ENCODE results near the gene TCF25.
"Not testable (repeated sequence)": the region's sequence is repeated elsewhere in the genome, so short reads cannot be mapped to it uniquely, and the experiment has no call there.

The TCF25 gene

GRCh38 chr16:89918453-89919347 is 45.3 kb downstream of the TCF25 start, which contains the start of gene MC1R:
MC1R (plus strand) TSS chr16:89918862; CDS start chr16:89919259, 397 bp downstream.
- in situ Hi-C loops (cut with HindIII; ENCODE audit: low sequenced_read_pairs): no loop called here

DNA sequence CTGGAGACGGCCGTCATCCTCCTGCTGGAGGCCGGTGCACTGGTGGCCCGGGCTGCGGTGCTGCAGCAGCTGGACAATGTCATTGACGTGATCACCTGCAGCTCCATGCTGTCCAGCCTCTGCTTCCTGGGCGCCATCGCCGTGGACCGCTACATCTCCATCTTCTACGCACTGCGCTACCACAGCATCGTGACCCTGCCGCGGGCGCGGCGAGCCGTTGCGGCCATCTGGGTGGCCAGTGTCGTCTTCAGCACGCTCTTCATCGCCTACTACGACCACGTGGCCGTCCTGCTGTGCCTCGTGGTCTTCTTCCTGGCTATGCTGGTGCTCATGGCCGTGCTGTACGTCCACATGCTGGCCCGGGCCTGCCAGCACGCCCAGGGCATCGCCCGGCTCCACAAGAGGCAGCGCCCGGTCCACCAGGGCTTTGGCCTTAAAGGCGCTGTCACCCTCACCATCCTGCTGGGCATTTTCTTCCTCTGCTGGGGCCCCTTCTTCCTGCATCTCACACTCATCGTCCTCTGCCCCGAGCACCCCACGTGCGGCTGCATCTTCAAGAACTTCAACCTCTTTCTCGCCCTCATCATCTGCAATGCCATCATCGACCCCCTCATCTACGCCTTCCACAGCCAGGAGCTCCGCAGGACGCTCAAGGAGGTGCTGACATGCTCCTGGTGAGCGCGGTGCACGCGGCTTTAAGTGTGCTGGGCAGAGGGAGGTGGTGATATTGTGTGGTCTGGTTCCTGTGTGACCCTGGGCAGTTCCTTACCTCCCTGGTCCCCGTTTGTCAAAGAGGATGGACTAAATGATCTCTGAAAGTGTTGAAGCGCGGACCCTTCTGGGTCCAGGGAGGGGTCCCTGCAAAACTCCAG is 46.4 kb downstream of the TCF25 start:
- in situ Hi-C loops (cut with HindIII; ENCODE audit: low sequenced_read_pairs): loop anchor here (10.0 kb wide), 1 partner anchor 65 kb away; no protein-coding TSS in a partner anchor

DNA sequence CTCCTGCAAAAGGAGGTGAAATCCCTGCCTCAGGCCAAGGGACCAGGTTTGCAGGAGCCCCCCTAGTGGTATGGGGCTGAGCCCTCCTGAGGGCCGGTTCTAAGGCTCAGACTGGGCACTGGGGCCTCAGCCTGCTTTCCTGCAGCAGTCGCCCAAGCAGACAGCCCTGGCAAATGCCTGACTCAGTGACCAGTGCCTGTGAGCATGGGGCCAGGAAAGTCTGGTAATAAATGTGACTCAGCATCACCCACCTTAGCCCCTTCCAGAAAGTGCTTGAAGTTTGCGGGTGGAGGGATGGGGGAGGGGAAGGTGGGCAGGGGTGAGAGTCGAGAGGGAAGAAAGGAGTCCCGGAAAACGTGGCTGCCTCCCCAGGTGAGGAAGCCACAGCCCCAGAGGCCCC is 47.3 kb downstream of the TCF25 start:
- in situ Hi-C loops (cut with HindIII; ENCODE audit: low sequenced_read_pairs): loop anchor here (10.0 kb wide), 1 partner anchor 64 kb away; no protein-coding TSS in a partner anchor

- in situ Hi-C loops (cut with HindIII; ENCODE audit: low sequenced_read_pairs): loop anchor here (10.0 kb wide), 1 partner anchor 64 kb away; no protein-coding TSS in a partner anchor
Observed at GRCh38 chr16:89921131-89921701, 47.8 kb downstream of the TCF25 start.

DNA sequence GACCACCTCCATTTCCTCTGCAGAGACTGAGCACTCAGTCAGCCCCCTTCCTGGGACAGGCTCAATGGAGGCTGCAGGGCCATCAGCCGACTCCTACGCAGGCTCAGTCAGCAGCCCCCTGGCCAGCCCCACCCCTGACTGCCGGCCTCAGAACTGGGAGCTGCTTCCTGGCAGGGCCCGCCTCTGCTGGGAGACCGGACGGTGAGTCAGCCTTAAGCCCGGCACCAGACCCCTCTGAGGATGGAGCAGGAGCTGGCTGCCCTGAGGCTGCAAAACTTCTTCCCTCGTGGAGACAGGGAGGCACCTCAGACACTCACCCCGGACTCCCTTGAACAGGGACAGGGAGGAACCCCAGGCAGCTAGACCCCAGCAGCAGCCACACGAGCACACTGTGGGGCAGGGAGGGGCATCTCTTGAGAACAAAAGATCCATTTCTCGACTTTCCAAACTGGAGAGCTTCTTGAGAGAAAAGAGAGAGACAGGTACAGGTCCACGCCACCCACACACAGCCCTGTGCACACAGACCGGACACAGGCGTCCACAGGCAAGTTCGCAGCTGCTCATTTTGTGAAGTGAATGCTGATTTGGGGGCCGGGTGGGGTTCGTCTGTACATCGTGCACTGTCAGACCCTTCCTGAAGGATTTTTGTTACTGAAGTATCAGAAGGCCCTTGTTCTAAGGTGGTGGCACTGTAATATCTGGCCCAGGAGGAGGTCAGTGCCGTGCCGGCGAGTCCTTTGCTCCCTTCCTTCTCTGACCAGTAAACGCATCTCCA is 48.5 kb downstream of the TCF25 start:
- in situ Hi-C loops (cut with HindIII; ENCODE audit: low sequenced_read_pairs): loop anchor here (10.0 kb wide), 1 partner anchor 63 kb away; no protein-coding TSS in a partner anchor

DNA sequence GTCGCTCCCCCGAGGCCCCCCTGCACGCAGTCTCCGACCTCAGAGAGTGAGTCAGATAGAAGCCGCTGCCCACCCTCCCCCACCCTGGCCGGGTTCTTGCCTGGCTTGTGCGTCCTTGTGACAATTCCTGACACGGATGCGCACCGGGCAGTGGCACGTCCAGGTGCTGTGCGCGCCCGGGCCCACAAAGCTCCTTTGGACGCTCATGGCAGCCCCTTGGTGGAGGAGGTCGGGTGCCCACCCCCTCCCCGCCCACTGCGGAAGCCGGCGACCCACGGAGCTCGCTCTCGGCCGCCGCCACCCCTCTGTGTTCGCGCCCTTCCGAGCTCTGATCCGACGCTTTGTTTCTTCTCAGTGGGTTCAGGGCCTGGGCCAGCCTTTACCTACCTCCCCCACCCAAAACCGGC is 49.1 kb downstream of the TCF25 start:
- in situ Hi-C loops (cut with HindIII; ENCODE audit: low sequenced_read_pairs): loop anchor here (10.0 kb wide), 1 partner anchor 62 kb away; no protein-coding TSS in a partner anchor

GRCh38 chr16:89922884-89923639 is 49.7 kb downstream of the TCF25 start, which contains the start of gene TUBB3:
TUBB3 (plus strand) TSS chr16:89923342; CDS start chr16:89923402, 60 bp downstream.
- in situ Hi-C loops (cut with HindIII; ENCODE audit: low sequenced_read_pairs): loop anchor here (10.0 kb wide), 1 partner anchor 62 kb away; no protein-coding TSS in a partner anchor

DNA sequence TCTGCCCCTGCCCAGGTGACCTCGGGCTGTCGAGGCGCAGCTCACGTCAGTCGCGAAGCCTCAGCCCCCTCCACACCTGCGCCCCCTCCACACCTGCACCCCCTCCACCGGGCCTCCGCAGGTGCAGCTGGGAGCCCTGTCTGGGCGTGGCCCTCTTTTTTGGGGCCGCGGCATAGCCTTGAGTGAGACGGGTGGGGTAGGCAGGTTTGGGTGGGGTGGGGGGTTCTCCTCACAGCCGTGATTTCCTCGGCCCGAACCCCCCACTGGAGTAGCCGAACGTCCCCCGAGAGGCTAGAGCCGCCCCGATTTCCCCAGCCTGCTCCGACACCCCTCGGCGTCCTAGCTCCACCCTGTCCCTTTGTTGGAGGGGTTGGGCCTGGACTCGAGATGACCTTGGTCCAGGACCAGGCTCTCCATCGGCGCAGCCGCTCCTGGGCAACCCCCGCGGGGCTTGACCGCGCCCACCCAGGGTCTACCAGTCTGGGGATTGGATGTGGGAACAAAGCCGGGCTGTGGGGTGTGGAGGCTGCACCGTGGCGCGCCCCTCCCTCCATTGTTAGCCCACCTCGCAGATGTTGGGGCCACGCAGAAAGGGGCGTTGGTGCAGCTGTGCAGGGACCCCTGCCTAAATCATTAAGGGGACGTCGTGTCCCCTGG is 50.4 kb downstream of the TCF25 start:
- in situ Hi-C loops (cut with HindIII; ENCODE audit: low sequenced_read_pairs): loop anchor here (10.0 kb wide), 1 partner anchor 61 kb away; no protein-coding TSS in a partner anchor

DNA sequence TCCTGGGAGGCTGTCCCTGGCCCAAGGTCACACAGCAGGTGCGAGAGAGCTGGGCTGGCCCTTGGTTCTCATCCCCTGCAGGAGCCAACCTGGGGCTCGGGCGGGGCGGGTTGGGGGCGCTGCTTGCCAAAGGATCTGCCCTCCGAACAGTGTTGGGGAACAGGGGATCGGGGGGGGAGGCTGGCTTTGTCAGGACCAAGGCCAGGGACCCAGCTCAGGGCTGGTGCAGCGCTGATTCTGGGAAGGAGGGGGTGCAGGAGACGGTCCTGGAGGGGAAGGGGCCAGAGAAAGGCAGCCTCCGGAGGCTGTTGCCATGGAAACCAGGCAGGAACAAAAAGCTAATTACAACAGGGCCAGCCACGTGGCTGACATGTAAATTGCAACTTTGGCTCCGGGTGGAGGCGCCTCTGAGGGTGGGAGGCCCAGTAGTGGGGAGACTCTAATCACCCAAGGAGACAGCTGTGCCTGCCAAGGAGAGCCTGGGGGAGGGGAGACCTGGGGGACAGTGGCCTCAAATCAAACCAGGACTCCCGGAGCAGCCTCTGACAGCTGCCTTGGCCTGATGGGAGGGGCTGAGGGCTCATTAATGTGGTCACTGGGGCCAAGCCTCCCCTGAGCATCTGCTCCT is 51.0 kb downstream of the TCF25 start:
- in situ Hi-C loops (cut with HindIII; ENCODE audit: low sequenced_read_pairs): loop anchor here (10.0 kb wide), 1 partner anchor 60 kb away; no protein-coding TSS in a partner anchor

GRCh38 chr16:89924925-89925307 is 51.5 kb downstream of the TCF25 start:
- in situ Hi-C loops (cut with HindIII; ENCODE audit: low sequenced_read_pairs): loop anchor here (10.0 kb wide), 1 partner anchor 60 kb away; no protein-coding TSS in a partner anchor

DNA sequence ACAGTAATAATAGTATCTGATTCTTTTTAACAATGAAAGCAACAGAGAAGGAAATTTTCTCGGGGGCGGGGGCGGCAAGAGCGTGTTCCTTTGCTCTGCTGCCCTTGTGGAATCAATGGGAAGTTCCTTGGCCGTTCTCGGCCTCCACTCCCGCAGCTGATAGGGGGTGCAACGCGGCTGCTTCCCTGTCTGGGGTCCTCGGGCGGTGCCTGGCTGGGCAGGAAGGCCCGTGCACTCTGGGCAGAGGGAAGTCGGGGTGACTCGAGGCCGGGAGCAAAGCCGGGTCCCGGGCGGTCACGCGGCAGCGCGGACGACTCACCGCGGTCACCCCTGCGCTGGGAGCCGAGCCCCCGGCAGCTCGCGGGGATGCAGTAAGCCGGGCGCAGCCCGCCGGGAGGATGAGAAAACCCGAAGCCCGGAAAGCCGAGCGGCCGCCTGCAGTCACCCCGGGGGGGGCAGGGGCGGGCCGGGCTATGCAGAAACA is 52.2 kb downstream of the TCF25 start:
- in situ Hi-C loops (cut with HindIII; ENCODE audit: low sequenced_read_pairs): loop anchor here (10.0 kb wide), 1 partner anchor 59 kb away; no protein-coding TSS in a partner anchor

DNA sequence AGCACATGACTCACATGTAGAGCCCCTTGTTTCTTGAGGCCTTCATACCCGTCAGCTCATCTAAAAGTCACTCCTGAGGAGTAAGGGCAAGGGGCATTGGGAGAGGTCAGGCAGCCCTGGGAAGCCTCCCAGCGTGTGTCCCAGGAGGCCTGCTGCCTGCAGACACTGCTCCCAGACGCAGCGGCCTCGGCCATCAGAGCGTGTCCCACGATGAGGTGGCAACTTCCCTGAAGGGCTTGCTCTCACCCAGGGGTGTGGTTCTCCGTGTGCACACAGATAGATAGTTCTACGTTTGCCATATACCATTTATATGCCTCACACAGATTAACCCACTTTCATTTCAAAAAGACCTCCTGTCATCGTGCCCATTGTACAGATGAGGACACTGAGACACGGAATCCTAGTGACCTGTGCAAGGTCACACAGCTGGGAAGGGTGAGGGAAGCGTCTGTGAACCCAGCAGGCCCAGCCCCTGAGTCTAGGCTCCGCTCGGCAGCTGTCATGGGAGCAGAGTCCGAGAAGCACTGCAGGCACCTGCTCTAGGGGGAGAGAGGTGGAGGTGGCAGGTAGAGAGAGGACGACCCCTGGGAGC is 58.0 kb downstream of the TCF25 start:
- in situ Hi-C loops (cut with HindIII; ENCODE audit: low sequenced_read_pairs): no loop called here

DNA sequence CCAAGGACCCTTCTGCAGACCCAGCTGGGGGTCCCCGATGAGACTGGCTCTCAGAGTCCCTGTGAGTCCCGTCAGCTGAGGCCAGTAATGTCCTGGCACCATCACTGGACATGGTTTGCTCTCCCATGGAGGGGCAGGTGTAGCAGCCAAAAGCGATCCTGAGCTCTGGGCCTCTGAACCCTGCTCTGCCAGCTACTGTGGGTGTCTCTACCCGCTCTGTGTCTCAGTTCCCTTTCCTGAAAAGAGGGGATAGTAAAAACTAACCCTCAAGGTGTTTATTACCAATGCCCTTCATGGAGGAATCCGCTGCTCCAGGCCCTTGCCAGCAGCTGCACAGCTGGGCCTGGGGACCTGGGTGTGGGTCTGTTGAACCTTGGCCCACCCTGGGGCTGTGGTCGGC is 58.6 kb downstream of the TCF25 start:
- in situ Hi-C loops (cut with HindIII; ENCODE audit: low sequenced_read_pairs): no loop called here

GRCh38 chr16:89934019-89934418 is 60.6 kb downstream of the TCF25 start:
- in situ Hi-C loops (cut with HindIII; ENCODE audit: low sequenced_read_pairs): not testable (repeated sequence)

- in situ Hi-C loops (cut with HindIII; ENCODE audit: low sequenced_read_pairs): no loop called here
Observed at GRCh38 chr16:89934611-89935553, 61.5 kb downstream of the TCF25 start.

DNA sequence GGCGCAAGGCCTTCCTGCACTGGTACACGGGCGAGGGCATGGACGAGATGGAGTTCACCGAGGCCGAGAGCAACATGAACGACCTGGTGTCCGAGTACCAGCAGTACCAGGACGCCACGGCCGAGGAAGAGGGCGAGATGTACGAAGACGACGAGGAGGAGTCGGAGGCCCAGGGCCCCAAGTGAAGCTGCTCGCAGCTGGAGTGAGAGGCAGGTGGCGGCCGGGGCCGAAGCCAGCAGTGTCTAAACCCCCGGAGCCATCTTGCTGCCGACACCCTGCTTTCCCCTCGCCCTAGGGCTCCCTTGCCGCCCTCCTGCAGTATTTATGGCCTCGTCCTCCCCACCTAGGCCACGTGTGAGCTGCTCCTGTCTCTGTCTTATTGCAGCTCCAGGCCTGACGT is 62.2 kb downstream of the TCF25 start:
- in situ Hi-C loops (cut with HindIII; ENCODE audit: low sequenced_read_pairs): not testable (repeated sequence)
